ENCODE data around the gene KIAA0319L.

KIAA0319L gene

GRCh38 chr1:35563166-35563565 is 6.0 kb upstream of the KIAA0319L start:
- DNase-seq (ENCODE audit: low spot score): no peak

- no peak for DNase-seq (ENCODE audit: low spot score)
Measured at GRCh38 chr1:35561972-35562680, 4.9 kb upstream of the KIAA0319L start.

- no peak for DNase-seq (ENCODE audit: low spot score)
Measured at GRCh38 chr1:35561297-35561971, 4.2 kb upstream of the KIAA0319L start.

- DNase-seq (ENCODE audit: low spot score): no peak
Measured at GRCh38 chr1:35560256-35561225, 3.3 kb upstream of the KIAA0319L start.

- no peak for DNase-seq (ENCODE audit: low spot score)
Measured at GRCh38 chr1:35559317-35559944, 2.2 kb upstream of the KIAA0319L start.

GRCh38 chr1:35558374-35559316 is 1.4 kb upstream of the KIAA0319L start:
- DNase-seq (ENCODE audit: low spot score): no peak

GRCh38 chr1:35557611-35558373 is 589 bp upstream of the KIAA0319L start, which contains the start of gene NCDN:
Gene NCDN (plus strand): TSS chr1:35557799. CDS start chr1:35558191, 392 bp downstream.
- DNase-seq (ENCODE audit: low spot score): peak; percentile 99

- no peak for DNase-seq (ENCODE audit: low spot score)
Measured at GRCh38 chr1:35556484-35557117, 602 bp downstream of the KIAA0319L start.

GRCh38 chr1:35555601-35556477 is 1.4 kb downstream of the KIAA0319L start:
- DNase-seq (ENCODE audit: low spot score): no peak

- no peak for DNase-seq (ENCODE audit: low spot score)
Measured at GRCh38 chr1:35555212-35555584, 2.0 kb downstream of the KIAA0319L start.

- DNase-seq (ENCODE audit: low spot score): no peak
Measured at GRCh38 chr1:35554266-35555211, 2.7 kb downstream of the KIAA0319L start.

- no peak for DNase-seq (ENCODE audit: low spot score)
Measured at GRCh38 chr1:35553851-35554250, 3.4 kb downstream of the KIAA0319L start.

GRCh38 chr1:35546614-35547013 is 10.6 kb downstream of the KIAA0319L start:
- no peak for DNase-seq (ENCODE audit: low spot score)

- no peak for DNase-seq (ENCODE audit: low spot score)
Measured at GRCh38 chr1:35544976-35545375, 12.2 kb downstream of the KIAA0319L start.

- DNase-seq (ENCODE audit: low spot score): no peak
Measured at GRCh38 chr1:35539824-35540261, 17.4 kb downstream of the KIAA0319L start.

GRCh38 chr1:35539073-35539823 is 18.0 kb downstream of the KIAA0319L start:
- no peak for DNase-seq (ENCODE audit: low spot score)

- DNase-seq (ENCODE audit: low spot score): no peak
Measured at GRCh38 chr1:35537806-35538205, 19.4 kb downstream of the KIAA0319L start.

All from hepatic stellate cell (primary cell).